NCI-H1105 (cell line): Measurements from ENCODE around the gene FDX1.

ENCODE experiments used
- DNase-seq: peaks from one replicate; lab custom pipeline; 2025; lab: John Stamatoyannopoulos, UW

FDX1 gene

DNA sequence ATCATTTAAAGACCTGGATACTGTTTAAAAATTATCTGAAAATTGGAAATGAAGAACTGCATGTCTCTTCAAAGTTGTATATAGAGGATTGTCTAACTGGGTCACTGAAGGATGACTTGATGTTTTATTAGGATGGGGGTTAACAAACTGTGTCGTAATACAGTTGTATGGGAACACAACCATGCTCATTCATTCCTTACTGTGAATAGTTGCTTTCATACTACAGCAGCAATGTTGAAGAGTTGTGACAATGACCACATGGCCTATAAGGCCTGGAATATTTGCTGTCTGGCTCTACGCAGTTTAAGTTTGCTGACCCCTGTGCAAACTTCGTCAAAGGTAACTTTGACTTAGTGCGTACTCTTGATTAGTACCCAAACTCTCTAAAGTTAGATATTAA, 38.4 kb downstream of the FDX1 start:
- DNase-seq, result no peak

DNA sequence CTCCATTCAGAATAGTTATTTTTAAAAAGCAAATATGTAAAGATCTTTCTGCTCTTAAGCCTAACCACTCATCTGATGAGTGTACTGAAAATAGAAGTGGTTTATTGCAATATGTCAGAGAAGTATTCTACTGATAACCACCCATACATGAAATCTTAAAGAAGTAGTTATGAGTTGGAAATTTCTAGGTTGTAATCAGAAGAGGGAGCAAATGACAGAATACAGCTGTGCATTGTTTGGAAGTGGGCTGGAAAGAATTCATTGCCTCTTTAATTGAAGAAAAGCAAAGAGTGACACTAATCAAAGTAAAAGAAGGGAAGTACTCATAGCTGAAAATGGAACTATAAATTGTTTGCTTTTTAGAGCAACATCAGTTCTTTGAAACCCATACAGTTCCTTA, 39.4 kb downstream of the FDX1 start:
- no peak for DNase-seq

DNA sequence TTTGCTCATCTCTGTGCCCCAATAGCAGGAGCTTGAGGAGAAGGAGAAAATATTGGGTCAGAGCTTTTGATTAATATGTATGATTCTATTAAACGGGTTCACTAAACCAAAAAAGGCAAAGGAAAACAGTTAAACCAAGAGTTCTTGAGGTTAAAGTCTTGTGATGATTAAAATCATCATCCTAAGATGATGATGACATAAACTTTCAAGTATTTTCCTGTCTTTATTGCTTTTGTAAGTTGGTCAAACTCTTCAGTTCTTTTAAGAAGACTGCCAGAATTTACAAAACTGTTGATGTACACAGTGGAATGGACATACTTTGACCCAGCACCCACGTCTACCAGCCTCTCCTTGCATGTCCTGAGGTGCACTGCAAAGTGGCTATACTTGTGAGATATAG, 41.0 kb downstream of the FDX1 start:
- no peak for DNase-seq

DNA sequence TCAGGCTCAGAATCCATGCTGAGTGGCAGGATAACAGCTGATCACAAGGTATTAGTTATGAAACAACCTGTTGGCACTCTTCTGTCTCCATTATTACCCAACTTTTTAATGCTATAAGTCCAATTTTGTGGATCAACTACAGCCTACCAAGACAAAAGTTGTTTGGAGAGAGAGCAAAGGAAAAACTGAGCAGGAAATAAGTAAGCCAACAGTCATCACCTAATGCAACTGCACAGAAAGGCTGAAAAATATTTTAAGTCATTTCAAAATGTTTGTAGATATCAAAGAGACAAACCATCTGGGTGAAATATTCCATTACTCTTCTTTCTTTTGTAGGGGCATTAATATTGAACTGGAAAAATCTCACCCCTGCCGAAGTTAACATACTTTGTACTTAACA, 41.6 kb downstream of the FDX1 start:
- DNase-seq, result no peak

DNA sequence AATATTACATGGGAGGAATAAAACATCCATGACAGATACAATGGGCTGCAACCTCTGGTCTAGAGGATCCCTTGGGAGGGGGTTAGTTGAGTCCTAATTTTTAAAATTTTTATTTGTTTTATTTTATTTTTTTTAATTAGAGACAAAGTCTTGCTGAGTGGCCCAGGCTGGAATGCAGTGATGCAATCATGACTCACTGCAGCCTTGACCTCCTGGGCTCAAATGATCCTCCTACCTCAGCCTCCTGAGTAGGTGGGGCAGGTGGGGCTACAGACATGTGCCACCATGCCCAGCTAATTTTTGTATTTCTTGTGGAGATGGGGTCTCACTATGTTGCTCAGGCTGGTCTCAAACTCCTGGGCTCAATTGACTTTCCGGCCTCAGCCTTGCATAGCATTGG, 43.1 kb downstream of the FDX1 start:
- no peak for DNase-seq

DNA sequence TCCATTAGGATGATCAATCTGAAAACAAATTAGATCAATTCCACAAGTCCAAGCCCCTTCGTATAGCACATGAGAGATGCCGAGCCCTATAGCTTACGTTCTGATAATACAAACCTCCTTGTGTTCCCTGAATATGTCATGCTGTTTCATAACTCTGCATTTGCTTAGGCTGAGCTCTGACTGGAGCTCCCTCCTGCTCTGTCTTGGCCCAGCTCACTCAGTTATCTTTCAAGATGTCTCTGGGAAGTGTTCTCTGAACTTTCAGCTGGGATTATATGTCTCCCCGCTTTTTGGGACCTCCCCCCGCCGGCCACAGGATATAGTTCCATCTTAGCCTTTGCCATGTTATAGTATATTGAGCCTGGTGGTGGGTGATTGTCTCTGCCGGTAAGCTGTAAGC, 44.0 kb downstream of the FDX1 start:
- no peak for DNase-seq

DNA sequence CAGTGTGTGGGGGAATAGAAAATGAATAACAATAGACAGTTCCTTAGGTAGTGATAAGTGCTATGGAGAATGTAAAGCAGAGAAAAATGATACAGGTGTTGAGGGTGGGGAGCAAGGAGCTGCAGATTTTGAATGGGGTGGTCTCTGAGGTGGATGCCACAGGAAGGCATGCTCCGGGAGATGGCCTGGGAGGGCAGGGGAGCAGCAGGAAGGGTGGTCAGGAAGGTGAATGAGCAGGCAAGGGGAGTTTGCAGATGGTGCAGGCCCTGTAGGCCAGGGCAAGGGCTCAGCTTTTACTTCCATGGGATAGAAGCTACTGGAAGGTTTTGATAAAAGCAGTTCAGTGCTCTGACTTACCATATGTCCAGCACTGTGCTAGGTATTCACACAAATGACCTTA, 44.8 kb downstream of the FDX1 start:
- DNase-seq, result no peak

DNA sequence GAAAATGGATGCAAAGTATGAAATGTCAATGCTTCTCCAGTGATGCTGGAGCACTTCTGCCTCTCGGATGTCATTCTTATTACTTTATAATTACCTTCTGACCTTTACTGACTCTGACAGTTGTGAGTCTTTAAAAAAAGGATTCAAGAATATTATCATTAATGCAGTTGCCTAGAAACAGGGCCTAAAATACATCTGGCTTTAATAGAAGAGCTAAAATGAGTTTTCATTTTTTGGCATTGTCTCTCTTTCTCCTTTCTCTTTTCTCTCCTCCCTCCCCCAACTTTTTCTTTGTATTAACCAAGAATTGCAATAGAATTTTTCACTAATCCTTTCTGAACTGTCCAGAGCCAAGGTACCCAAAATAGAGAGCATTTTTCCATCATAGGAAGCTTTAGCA, 45.9 kb downstream of the FDX1 start:
- no peak for DNase-seq

DNA sequence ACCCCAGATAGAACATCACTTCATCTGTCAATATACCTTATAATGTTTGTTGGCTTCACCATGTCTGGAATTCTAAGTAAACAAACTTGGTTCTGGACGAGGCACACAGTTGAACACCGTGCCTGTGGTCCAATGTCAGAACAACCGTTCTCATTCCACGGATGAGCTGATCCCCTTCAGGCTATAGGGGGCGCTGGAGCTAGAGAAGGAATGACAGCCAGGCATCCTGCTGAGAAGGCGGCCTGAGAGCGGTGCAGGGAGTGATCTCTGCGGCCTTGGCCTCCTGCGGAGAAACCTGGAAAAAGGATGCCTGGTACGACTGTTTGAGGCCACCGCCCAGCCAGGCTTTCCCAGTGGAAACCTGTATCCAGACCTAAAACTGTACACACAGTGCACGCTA, 48.7 kb downstream of the FDX1 start:
- no peak for DNase-seq

DNA sequence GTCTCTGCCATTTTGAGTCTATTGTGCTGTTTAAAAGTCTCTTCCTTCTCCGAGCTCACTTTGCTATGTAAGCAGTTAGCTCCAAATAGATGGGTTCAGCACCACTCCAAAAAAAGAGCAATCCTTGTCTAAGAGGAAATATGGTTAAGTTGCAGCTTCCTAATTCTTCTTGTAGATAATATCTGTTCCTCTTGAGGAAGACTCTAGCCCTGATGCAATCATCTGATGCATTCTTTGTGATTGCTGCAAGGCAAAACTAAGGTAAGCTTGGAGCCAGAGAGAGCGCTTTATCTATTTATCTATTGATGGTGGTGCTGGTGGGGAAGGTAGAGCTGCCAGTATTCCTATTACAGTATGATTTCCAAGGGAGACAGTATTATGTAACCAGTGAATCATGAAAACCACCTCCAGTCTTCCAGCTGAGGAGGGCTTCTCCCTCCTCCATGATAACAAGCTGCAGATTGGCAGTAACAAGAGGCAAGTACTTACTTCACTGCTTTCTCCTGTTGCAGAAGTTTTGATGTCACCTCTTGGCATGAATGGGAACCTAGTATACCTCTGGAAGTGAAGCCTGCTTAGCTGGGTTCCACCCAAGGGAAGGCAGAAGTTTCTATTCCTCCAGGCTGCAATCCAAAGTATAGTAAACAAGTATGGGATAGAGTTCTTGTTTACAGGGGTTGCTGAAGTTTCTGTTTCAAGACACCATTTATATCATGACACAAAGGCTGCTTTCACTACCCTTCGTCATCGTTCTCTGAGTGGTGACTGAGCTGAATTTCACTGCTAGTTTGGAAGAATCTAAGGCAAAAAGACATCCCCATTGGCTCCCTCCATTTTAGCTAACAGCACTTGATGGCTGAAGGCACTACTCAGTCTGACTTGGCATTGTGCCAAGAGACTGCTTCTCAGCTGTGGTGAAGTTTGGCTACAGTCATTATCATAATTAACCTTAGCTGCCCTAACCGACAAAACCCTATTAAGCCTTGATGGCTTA, 49.7 kb downstream of the FDX1 start:
- peak; percentile 83 for DNase-seq

DNA sequence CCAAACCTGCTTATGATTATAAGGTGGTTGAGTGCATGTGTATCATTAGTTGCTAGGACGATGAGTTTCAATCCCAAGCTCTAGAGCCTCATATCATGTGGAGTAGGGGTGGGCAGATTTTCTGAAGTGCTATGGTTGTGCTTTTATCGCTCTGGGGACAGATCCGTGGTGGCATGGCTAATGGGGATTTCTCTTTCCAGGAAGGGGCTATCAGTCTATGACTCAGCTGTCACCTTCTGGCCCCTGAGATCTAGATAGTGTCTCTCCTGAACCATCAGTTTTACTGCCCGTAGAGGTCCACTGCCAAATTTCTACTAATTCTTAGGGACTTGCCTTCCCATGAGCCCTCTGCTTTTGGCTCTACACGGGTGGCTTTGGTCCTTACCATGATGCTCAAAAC, 51.8 kb downstream of the FDX1 start:
- DNase-seq, result peak; percentile 6

DNA sequence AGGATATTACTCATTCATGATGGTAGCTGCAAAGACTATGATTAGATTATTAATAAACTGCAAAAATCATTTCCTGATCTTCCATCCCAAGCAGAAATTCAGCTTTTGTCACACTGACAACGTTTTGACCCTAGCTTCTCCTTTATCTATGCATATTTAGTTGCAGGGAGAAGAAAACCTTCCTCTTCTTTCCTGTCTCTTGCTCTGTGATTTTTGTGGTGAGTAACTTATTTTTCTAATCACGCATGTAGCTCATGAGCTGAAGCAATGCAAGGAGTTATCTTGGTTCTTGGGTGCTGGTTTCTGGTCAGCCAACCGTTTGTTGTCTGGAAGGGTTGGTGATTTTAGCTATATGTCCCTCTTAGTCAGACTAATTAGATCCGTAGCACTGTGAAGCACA, 56.4 kb downstream of the FDX1 start:
- no peak for DNase-seq

DNA sequence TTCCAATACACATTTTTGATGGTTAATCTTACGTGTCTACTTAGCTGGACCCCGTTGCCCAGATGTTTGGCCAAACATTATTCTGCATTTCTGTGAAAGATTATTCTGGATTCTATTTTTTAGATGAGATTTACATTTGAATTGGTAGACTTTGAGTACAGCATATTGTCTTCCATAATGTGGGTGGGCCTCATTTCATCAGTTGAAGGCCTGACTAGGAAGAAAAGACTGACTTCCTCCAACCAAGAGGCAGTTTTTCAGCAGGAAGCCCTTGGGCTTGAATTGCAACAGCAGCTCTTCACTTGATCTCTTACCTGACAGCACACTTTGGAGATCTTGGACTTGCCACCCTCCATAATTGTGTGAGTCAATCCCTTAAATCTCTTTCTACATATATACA, 58.7 kb downstream of the FDX1 start:
- no peak for DNase-seq

DNA sequence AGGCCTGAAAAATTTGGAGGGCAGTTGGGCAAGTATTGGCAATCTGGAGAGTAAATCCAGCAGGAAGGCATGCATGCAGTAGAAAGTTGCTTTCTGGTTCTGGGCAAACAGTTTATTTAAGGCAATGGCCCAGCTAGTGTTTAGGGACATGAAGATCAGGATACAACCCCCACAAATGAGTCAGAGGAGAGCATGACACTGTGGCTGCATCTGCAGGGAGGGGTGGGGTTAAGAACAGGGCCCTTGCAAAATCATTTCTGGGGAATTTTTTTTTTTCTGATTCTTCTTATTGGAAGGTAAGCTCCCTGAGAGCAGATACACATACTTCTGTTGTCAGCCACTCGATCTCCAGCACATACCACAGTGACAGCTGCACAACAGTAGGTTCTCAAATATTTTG, 61.1 kb downstream of the FDX1 start:
- no peak for DNase-seq

DNA sequence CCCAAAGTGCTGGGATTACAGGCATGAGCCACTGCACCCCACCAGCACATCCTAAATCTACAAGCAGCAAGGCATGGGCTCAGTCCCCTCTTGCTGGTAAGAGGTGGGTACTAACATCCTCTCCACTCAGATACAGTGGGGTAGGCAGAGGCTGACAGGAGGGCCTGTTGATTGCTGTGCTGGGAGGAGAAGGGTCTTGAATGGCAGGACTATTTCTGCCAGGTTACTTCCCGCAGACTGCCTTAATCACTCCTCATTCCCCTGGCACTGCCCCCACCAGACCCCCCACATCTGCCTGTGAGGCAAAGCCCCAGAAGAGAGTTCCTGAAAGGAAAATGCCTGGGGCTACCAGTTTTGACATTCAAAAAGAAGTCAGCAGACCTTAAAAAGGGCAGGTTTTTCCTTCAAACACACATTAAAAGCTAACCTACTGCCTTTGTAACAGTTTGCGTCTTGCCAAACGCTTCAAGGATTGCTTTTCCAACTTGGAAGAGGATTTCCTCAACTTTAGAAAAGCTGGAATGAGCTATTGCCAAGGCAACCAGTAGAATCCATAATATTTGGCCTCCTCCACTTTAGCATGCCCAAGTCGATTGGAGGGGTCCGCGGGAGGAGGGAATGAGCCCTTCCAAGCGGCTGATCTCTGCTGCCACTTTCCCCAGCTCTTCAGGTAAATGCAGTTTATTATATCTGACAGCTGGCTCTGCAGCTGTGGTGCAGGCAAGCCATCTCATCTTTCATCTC, 62.0 kb downstream of the FDX1 start:
- DNase-seq, result peak; percentile 33

DNA sequence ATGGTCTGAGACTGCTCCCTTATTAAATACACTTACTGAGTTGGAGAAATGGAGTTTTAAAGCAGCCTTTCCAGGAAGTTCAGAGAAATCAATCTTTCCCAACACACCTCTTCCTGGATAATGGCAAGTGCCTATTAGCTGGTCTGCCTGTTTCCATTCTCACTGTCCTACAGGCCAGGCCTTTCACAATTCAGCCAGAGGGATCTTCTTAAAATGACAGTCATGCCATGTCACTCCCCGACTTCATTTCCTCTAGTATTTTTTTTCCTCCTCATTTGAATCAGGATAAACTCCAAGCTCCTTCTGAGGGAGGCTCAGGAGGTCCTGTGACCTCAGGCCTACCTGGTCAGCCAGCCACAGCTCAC, 62.6 kb downstream of the FDX1 start:
- DNase-seq, result no peak

DNA sequence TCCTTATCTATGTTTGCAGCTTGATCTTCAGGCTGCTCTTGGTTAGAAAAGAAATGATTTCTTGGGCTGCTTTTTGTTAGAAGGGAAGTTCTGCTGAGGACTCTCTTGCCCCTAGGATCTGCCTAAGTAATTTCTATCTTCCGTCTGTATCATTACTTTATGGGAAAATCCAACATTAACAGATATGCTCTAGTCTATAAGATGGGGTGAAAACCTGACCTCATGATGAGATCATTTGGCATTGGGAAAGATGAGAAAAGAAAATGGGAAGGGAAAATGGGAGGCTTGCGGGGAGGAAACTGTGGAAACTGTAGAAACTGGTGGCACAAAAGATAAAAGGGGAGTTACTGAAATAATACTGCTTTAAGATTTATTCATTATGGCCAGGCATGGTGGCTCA, 63.6 kb downstream of the FDX1 start:
- DNase-seq, result no peak

DNA sequence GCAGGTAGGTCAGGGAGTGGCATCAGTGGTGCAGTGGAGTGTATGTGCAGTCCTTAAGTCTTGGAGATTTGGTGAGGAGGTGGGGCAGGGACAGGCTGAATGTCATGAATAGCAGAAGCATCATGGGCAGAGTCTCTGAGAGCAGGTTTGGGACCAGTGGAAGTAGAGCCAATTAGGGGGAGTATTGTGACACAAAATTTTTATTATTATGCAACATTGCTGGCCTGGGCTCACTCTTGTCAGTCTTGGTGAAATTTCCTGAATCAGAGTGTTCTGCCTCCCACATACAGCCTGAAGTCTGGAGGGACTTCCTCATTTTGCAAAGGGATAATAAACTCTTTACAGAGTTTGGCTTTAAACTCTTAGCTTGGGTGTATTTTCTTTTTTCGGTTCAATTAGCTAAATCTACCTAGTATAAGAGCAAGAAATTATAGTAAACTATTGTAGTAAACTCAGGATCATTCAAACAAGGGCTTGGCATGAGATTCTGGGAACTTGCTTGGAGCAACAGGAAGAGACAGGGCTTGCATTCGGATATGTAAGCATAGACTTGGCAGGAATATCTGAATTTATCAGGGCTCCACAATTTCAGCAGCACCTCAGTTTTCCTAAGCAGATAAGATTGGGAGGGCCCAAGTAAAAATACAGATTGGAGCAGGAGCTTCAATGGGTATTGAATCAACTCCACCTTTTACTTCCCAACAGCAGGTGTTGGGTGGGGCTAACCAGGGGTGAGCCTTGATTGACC, 67.7 kb downstream of the FDX1 start:
- no peak for DNase-seq

DNA sequence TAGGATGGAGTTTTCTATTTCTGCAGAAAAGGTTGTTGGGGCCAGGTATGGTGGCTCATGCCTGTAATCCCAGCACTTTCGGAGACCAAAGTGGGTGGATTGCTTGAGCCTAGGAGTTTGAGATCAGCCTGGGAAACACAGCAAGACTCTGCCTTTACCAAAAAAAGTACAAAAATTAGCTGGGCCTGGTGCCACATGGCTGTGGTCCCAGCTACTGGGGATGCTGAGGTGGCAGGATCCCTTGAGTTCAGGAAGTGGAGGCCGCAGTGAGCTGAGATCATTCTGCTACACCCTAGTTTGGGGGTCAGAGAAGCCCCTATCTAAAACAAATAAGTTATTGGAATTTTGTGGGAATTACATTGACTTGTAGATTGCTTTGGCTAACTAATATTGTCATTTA, 71.7 kb downstream of the FDX1 start:
- no peak for DNase-seq

DNA sequence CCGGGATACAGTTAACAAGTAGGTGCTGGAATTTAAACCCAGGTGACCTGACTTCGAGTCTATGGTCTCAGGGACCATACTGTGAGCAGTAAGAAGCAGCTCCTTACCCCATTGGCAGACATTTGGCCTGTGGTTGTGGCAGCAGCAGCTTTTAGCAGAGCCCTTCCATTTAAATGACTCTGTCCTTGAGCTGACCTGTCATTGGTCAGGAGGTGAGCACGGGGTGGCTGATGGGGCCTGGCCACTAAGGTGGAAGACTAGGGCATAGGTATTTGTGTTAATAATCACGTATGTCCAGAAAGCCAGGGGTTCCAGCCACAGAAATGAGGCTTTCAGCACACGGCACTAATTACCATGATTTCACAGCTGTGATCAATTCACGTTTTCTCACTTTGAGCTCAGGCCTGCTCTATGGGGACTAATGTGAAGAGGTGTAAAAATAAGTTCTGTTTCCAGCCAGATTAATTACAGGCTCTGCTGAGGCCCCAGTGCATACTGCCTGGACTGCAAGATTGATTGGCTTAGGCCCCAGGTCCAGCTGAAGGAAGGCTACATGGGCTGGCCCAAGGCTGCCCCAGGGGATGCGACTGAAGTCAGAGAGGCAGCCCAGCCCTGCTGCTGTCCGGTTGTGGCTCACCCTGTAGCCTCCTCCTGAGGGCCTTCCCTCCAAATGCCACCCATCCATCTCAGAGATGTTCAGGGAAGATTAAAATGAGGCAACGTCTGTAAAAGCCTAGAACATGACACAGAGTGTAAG, 76.0 kb downstream of the FDX1 start:
- no peak for DNase-seq

DNA sequence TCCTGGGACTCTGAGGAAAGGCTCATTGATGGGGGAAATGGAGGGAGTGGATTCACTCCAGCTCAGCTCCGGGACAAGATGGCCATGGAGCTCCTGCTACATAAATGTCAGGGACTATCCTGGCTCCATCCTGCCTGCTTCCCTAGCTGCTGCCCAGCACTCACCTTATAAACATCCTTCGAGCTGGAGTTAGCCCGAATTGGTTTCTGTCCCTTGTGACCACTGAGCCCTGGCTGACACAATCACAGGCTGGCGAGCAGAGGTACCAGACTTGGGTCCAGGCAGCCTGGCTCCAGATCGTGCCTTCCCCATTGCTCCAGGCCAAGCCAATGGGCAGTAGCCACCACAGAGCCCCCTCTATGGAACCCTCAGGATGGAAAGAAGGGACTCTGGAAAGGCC, 77.6 kb downstream of the FDX1 start:
- DNase-seq, result no peak

DNA sequence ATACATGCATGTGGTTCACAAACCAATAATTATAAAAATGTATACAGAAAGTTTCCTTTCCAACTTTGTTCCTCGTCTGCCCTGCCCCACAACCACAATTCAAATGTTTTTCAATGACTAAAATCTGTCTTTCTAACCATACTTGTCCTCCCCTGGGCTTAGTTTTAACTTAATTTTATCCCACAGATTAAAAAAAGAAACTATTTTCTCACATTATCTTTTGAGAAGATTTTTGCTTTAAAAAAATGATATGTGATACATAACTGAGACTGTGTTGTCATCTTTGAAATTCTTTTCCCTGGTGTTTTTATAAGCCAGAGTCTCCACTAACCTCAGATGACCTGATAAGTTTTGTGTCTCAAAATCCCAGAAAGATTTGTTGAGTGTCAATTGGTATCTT, 79.0 kb downstream of the FDX1 start:
- DNase-seq, result no peak
